Smooth muscle cell (in vitro differentiated cells): ENCODE results near the gene SHISA6. TPM values are rescaled to one million over a fixed set of nuclear protein-coding genes. Genes with fewer than 3 reads are reported as not detected.
"Not testable (repeated sequence)": the region's sequence is repeated elsewhere in the genome, so short reads cannot be mapped to it uniquely, and the experiment has no call there.

Experiments
- DNase-seq: peaks from one replicate; lab custom pipeline; 2025; ENCODE audit not compliant: unreplicated experiment; lab: John Stamatoyannopoulos, UW
- H2AFZ ChIP-seq: fragments of 200-600 bp; sonication (generic); 2 replicates; pipeline ENCODE4 v1.6.0; 2016; ENCODE audit warnings: antibody characterized with exemption, low read depth, mild to moderate bottlenecking
- H3F3A ChIP-seq: fragments of 200-600 bp; sonication (generic); 2 replicates; pipeline ENCODE4 v1.6.0; 2017; ENCODE audit warnings: antibody characterized with exemption, low read depth
- H3K27ac ChIP-seq: fragments of 200-600 bp; sonication (generic); 2 replicates; pipeline ENCODE4 v1.5.1; 2016; ENCODE audit warnings: low read depth, mild to moderate bottlenecking
- H3K27me3 ChIP-seq: fragments of 200-600 bp; sonication (generic); 2 replicates; pipeline ENCODE4 v1.6.1; 2016; ENCODE audit warnings: low read depth, mild to moderate bottlenecking
- H3K36me3 ChIP-seq: fragments of 200-600 bp; sonication (generic); 2 replicates; pipeline ENCODE4 v1.5.1; 2016; ENCODE audit warnings: low read depth
- H3K4me1 ChIP-seq: fragments of 200-600 bp; sonication (generic); 2 replicates; pipeline ENCODE4 v1.5.1; 2016; ENCODE audit warnings: low read depth
- H3K4me2 ChIP-seq: fragments of 200-600 bp; sonication (generic); 2 replicates; pipeline ENCODE4 v1.6.0; 2016; ENCODE audit warnings: mild to moderate bottlenecking
- H3K4me3 ChIP-seq: fragments of 200-600 bp; sonication (generic); 2 replicates; pipeline ENCODE4 v1.5.1; 2016; ENCODE audit warnings: mild to moderate bottlenecking
- H3K79me2 ChIP-seq: fragments of 200-600 bp; sonication (generic); 2 replicates; pipeline ENCODE4 v1.6.0; 2016; ENCODE audit warnings: low read depth, mild to moderate bottlenecking
- H3K9ac ChIP-seq: fragments of 200-600 bp; sonication (generic); 2 replicates; pipeline ENCODE4 v1.6.0; 2016; ENCODE audit warnings: low read depth
- H3K9me3 ChIP-seq: fragments of 200-600 bp; sonication (generic); replicated peaks from 2 replicates; pipeline ENCODE4 v1.5.1; 2016; ENCODE audit warnings: low read depth
- H4K20me1 ChIP-seq: fragments of 200-600 bp; sonication (generic); 2 replicates; pipeline ENCODE4 v1.6.0; 2016; ENCODE audit warnings: low read depth
- CTCF ChIP-seq: fragments of 200-600 bp; sonication (generic); IDR thresholded peaks from 2 replicates; pipeline ENCODE4 v1.5.1; 2017; ENCODE audit warnings: borderline replicate concordance, mild to moderate bottlenecking, antibody characterized with exemption; ENCODE audit not compliant: insufficient read depth, poor library complexity, severe bottlenecking
- WGBS: methylation state at CpG from one replicate; pipeline ENCODE4 v1.1.7; 2016; ENCODE audit warnings: low lambda C conversion rate; 5-methylcytosine and 5-hydroxymethylcytosine counted together
- polyA plus RNA-seq: library from polyadenylated mRNA; unstranded; fragments of >200 nt; fragmentation: Nextera tagmentation; extraction: Ambion mirVana; gene quantifications from 2 replicates; pipeline ENCODE4 v1.2.1, GENCODE V29; 2016
- total RNA-seq: library from RNA; depleted of rRNA; stranded (reverse); fragments of >200 nt; gene quantifications from 2 replicates; pipeline ENCODE4 v1.2.3, GENCODE V29; 2014

SHISA6 gene
- total and polyA plus RNA-seq, 2 experiments from 2014 or later: 0.04 to 0.35 TPM

GRCh38 chr17:11309850-11310249 is 68.8 kb downstream of the SHISA6 start:
- DNase-seq: no peak
- Histone ChIP-seq H3F3A (no peaks in the 10 kb centered on the region), H3K27me3 (no peaks in the 10 kb centered on the region), H3K36me3 (no peaks in the 10 kb centered on the region), H2AFZ (no peak overlapping the region), H3K4me1 (no peaks in the 10 kb centered on the region), H3K79me2 (no peaks in the 10 kb centered on the region), H3K4me3 (no peak overlapping the region), H3K27ac (no peak overlapping the region), H4K20me1 (no peaks in the 10 kb centered on the region), H3K4me2 (no peak overlapping the region), H3K9ac (no peak overlapping the region), H3K9me3 (no peaks in the 10 kb centered on the region)
- no peak for TF ChIP-seq CTCF

- H3K4me3 ChIP-seq, H3K9ac ChIP-seq, H3K36me3 ChIP-seq, H4K20me1 ChIP-seq, H3K79me2 ChIP-seq, H2AFZ ChIP-seq, H3K27ac ChIP-seq, H3F3A ChIP-seq, H3K27me3 ChIP-seq, DNase-seq, H3K9me3 ChIP-seq, H3K4me2 ChIP-seq, H3K4me1 ChIP-seq: not testable (repeated sequence)
- WGBS: 86% methylated on average over 11 of the region's 11 CpGs
Observed at GRCh38 chr17:11316451-11316850, 75.4 kb downstream of the SHISA6 start.

- Histone ChIP-seq H3K9ac (no peak overlapping the region), H3K4me3 (no peak overlapping the region), H3K27ac (no peak overlapping the region), H3K36me3 (no peaks in the 10 kb centered on the region), H4K20me1 (no peaks in the 10 kb centered on the region), H3K4me1 (no peaks in the 10 kb centered on the region), H3K4me2 (no peak overlapping the region), H3K9me3 (no peaks in the 10 kb centered on the region), H2AFZ (no peak overlapping the region), H3K27me3 (no peaks in the 10 kb centered on the region), H3K79me2 (no peaks in the 10 kb centered on the region), H3F3A (no peaks in the 10 kb centered on the region)
- no peak for DNase-seq
- no peak for TF ChIP-seq CTCF
- WGBS: 98% methylated on average over 5 of the region's 5 CpGs
Observed at GRCh38 chr17:11318207-11318606, 77.2 kb downstream of the SHISA6 start.

- Histone ChIP-seq H3F3A (no peaks in the 10 kb centered on the region), H3K4me2 (no peak overlapping the region), H3K36me3 (no peaks in the 10 kb centered on the region), H3K27me3 (no peaks in the 10 kb centered on the region), H3K27ac (no peak overlapping the region), H3K9ac (no peak overlapping the region), H3K4me3 (no peak overlapping the region), H2AFZ (no peak overlapping the region), H4K20me1 (no peaks in the 10 kb centered on the region), H3K9me3 (no peaks in the 10 kb centered on the region), H3K4me1 (no peaks in the 10 kb centered on the region), H3K79me2 (no peaks in the 10 kb centered on the region)
- no peak for TF ChIP-seq CTCF
- DNase-seq: no peak
- 73% methylated on average over 3 of the region's 3 CpGs for WGBS
Observed at GRCh38 chr17:11319894-11320293, 78.9 kb downstream of the SHISA6 start.
